ENCODE data around the gene RPL34.

DNA sequence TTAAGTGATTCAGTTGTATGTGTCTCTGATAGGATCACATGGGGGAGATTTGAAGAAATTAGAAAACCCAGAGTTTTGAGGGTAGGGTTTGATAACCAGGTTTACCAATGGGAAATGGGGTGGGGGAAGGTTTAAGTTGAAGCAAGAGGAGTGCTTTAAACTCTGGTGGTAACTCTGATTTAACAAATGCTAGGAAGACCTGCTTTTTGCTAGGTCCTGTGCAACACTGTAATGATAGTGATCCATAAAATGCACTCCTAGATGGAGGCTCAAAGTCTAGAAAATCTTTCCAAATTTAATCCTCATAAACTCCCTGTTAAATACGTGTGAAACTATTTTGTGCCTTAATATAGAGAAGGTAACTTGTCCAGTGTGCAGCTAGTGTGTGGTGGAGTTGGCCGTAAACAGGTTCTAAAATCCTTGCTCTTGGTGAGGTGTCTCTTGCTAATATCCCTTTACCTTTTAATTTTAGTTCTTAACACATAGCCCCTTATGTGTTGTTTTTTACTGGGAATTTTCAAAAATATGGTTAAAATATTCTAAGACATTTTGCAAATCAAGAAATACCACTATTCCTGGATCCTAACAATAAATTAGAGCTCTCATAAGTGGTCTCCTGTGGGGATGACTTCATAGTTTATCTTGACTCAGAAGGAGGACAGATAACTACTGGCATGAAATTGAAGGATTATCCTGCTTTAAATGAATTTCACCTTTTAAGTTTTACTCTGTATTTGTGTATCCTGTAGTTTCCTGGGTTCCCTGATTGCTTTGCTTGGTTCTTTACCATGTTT is 4.1 kb downstream of the RPL34 start:
- TF ChIP-seq, protein P1, sequence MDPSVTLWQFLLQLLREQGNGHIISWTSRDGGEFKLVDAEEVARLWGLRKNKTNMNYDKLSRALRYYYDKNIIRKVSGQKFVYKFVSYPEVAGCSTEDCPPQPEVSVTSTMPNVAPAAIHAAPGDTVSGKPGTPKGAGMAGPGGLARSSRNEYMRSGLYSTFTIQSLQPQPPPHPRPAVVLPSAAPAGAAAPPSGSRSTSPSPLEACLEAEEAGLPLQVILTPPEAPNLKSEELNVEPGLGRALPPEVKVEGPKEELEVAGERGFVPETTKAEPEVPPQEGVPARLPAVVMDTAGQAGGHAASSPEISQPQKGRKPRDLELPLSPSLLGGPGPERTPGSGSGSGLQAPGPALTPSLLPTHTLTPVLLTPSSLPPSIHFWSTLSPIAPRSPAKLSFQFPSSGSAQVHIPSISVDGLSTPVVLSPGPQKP (IDR thresholded peaks at IDR 0.05; ENCODE audit: borderline replicate concordance, low read depth, low read length), result no peak
- TF ChIP-seq, protein P2, sequence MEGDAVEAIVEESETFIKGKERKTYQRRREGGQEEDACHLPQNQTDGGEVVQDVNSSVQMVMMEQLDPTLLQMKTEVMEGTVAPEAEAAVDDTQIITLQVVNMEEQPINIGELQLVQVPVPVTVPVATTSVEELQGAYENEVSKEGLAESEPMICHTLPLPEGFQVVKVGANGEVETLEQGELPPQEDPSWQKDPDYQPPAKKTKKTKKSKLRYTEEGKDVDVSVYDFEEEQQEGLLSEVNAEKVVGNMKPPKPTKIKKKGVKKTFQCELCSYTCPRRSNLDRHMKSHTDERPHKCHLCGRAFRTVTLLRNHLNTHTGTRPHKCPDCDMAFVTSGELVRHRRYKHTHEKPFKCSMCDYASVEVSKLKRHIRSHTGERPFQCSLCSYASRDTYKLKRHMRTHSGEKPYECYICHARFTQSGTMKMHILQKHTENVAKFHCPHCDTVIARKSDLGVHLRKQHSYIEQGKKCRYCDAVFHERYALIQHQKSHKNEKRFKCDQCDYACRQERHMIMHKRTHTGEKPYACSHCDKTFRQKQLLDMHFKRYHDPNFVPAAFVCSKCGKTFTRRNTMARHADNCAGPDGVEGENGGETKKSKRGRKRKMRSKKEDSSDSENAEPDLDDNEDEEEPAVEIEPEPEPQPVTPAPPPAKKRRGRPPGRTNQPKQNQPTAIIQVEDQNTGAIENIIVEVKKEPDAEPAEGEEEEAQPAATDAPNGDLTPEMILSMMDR (conservative IDR thresholded peaks at IDR 0.05; ENCODE audit: low read depth, low read length), result no peak
- no peak for TF ChIP-seq BHLHE40 (IDR thresholded peaks at IDR 0.05; ENCODE audit: low read depth, low read length)
- no peak for TF ChIP-seq RAD21 (IDR thresholded peaks at IDR 0.05; ENCODE audit: low read length)
- no peak for TF ChIP-seq MAFK (IDR thresholded peaks at IDR 0.05; ENCODE audit: low read depth, low read length)
- no peak for TF ChIP-seq NFE2L2 (IDR thresholded peaks at IDR 0.05; ENCODE audit: low read depth, low read length)
- TF ChIP-seq POLR2A (IDR thresholded peaks at IDR 0.05; ENCODE audit: low read depth, low read length), result no peak
- no peak for TF ChIP-seq RCOR1 (IDR thresholded peaks at IDR 0.05; ENCODE audit: insufficient replicate concordance, low read length)
- no peak for TF ChIP-seq SMC3 (IDR thresholded peaks at IDR 0.05; ENCODE audit: low read depth, low read length)

Data from IMR-90 (cell line).